ENCODE data around the gene TCHH.
"Not testable (repeated sequence)": the region's sequence is repeated elsewhere in the genome, so short reads cannot be mapped to it uniquely, and the experiment has no call there.

TCHH gene, protein sequence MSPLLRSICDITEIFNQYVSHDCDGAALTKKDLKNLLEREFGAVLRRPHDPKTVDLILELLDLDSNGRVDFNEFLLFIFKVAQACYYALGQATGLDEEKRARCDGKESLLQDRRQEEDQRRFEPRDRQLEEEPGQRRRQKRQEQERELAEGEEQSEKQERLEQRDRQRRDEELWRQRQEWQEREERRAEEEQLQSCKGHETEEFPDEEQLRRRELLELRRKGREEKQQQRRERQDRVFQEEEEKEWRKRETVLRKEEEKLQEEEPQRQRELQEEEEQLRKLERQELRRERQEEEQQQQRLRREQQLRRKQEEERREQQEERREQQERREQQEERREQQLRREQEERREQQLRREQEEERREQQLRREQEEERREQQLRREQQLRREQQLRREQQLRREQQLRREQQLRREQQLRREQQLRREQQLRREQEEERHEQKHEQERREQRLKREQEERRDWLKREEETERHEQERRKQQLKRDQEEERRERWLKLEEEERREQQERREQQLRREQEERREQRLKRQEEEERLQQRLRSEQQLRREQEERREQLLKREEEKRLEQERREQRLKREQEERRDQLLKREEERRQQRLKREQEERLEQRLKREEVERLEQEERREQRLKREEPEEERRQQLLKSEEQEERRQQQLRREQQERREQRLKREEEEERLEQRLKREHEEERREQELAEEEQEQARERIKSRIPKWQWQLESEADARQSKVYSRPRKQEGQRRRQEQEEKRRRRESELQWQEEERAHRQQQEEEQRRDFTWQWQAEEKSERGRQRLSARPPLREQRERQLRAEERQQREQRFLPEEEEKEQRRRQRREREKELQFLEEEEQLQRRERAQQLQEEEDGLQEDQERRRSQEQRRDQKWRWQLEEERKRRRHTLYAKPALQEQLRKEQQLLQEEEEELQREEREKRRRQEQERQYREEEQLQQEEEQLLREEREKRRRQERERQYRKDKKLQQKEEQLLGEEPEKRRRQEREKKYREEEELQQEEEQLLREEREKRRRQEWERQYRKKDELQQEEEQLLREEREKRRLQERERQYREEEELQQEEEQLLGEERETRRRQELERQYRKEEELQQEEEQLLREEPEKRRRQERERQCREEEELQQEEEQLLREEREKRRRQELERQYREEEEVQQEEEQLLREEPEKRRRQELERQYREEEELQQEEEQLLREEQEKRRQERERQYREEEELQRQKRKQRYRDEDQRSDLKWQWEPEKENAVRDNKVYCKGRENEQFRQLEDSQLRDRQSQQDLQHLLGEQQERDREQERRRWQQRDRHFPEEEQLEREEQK (N-terminal part only)

DNA sequence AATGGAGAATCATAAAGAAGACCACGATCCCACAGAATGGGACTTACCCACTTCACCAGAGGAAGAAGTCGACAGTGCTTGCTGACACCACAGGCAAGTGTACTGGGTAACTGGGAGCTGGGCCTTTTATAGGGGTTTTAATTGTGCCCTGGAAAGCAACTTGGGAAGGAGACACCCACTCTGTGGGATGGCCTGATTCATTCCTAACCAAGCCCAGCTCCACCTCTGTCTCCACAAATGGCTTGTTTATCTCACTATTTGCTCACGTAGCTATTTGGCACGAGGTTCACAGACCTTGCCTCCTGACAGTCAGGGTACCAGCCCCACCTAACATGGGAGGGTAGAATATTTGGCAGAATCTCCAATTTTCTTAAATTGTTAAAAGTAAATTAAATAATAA lies at the start of gene TCHH:
Gene TCHH, minus strand, starts transcription at position 101 of the 400 bp plus-strand sequence. CDS start 1,364 bp downstream, outside the sequence.
- Mint-ChIP-seq H3K36me3 (no peaks in the 10 kb centered on the region), H3K4me1 (no peaks in the 10 kb centered on the region), H3K4me3 (no peak within 1 kb of the TSS), H3K27ac (no peak within 1 kb of the TSS), H3K9me3 (no peaks in the 10 kb centered on the region), H3K27me3 (peaks cover 31% of the 10 kb centered on the region)
- no peak for ATAC-seq

DNA sequence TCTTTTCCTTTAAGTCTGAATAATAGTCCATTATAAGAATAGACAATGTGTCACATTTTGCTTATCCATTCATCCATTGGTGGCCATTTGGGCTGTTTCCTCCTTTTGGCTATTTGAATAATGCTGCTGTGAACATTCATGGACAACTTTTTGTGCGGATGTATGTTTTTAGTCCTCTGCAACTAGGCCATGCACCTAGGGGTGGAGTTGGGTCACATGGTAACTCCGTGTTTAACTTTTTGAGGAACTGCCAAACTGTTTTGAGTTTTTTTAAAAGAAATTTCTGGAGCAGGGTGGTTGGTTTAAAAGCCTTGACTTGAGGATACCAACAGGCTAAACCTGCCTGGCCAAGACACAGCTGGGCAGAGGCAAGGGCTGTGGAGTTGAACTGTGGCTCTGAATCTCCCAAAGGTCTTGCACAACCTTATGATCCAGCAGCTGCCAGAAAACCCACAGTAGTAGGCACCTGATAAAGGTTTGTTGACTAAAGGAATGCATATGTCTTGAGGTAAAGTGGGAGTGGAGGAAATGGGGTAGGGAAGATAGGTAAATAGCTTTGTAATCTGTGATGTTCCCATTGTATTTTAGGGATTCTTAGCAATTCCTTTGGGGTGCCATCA lies 49.4 kb upstream of the TCHH start:
- ATAC-seq: no peak
- H3K36me3 Mint-ChIP-seq: no peaks in the 10 kb centered on the region

DNA sequence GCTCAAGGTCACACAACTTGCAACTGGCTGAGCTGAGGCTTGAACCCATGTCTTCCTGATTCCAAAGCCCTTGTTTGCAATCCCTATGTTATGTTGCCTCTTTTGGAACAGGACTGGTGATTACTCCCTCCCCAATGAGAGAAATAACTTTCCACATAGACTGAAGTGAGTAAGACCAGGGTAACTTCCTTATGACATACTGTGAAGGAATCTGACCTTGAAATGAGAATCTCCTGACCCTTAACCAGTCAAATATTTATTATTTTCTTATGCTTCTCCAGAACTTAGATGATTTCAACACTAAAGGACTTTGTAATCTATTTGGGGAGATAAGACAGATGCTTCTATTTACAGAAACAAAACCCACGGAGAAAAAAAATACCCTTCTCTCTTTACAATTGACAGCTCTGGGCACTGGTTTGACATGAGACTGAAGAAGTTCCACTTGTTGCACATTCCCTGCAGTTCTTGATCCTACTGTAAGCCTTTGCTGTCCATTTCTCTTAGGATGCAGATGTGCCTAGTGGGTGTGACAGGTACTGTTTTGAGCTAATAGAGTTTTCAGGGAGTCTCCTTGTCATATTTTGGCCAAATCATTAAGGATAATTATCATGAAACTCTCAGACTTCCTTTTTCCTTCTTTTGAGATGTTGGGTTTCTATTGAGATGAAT lies 47.7 kb upstream of the TCHH start:
- no peak for ATAC-seq
- Mint-ChIP-seq H3K27me3 (peaks cover 29% of the 10 kb centered on the region), H3K27ac (no peak overlapping the region)

More for the DNA sequence above, 49.4 kb upstream of the TCHH start:
- H3K27ac Mint-ChIP-seq: no peak overlapping the region
- no peak overlapping the region for H3K4me3 Mint-ChIP-seq
- H3K27me3 Mint-ChIP-seq: peaks cover 40% of the 10 kb centered on the region
- peaks cover 28% of the 10 kb centered on the region for H3K4me1 Mint-ChIP-seq
- no peaks in the 10 kb centered on the region for H3K9me3 Mint-ChIP-seq

DNA sequence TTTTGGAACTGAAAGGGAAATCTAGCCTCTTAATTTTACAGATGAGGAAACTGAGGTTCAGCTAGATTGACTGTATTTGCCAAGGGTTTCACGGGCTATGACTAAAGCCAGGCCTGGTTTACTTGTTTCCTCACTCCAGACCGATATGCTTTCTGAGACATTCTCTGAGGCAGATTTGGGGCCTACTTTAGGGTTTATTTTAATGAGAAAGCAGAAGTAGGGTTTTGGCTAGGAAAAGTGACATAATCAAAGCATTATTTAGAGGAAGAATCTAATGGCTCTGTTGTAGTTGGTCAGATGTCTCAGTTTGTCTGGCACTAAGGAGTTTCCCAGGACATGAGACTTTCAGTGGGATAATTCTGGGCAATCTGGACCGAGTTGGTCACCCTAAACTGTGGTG lies 45.3 kb upstream of the TCHH start:
- no peak overlapping the region for H3K4me3 Mint-ChIP-seq
- H3K4me1 Mint-ChIP-seq: peaks cover 22% of the 10 kb centered on the region
- H3K9me3 Mint-ChIP-seq: no peaks in the 10 kb centered on the region
- peaks cover 5% of the 10 kb centered on the region for H3K27me3 Mint-ChIP-seq
- H3K27ac Mint-ChIP-seq: no peak overlapping the region
- peak; percentile 43 for ATAC-seq
- H3K36me3 Mint-ChIP-seq: no peaks in the 10 kb centered on the region

More for the DNA sequence above, 47.7 kb upstream of the TCHH start:
- no peaks in the 10 kb centered on the region for H3K36me3 Mint-ChIP-seq
- H3K9me3 Mint-ChIP-seq: no peaks in the 10 kb centered on the region
- H3K4me3 Mint-ChIP-seq: no peak overlapping the region
- peaks cover 28% of the 10 kb centered on the region for H3K4me1 Mint-ChIP-seq

DNA sequence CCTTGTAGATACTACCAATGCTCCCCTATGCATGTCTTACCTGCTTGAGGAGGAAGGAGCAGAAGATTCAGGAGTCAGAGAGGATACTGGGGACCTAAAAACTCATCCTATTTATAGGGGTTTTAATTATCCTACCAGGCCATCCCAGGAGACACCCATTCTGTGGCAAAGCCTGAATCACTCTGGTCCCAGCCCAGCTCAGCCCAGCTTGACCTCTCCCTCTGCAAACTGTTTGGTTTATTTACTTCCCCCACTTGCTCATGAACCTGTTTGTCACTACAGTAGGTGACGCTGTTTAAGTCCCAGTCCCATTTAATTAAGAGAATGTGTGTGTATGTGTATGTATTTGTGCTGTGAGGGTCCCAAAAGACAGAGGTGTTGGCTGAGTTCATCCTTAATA lies 43.9 kb upstream of the TCHH start, which contains the start of gene RPTN:
Gene RPTN, minus strand, starts transcription at position 85 of the 400 bp plus-strand sequence. CDS start 1,339 bp downstream, outside the sequence.
- no peaks in the 10 kb centered on the region for H3K36me3 Mint-ChIP-seq
- H3K27ac Mint-ChIP-seq: no peak within 1 kb of the TSS
- peaks cover 16% of the 10 kb centered on the region for H3K4me1 Mint-ChIP-seq
- H3K4me3 Mint-ChIP-seq: no peak within 1 kb of the TSS
- ATAC-seq: no peak
- H3K9me3 Mint-ChIP-seq: no peaks in the 10 kb centered on the region
- no peaks in the 10 kb centered on the region for H3K27me3 Mint-ChIP-seq

DNA sequence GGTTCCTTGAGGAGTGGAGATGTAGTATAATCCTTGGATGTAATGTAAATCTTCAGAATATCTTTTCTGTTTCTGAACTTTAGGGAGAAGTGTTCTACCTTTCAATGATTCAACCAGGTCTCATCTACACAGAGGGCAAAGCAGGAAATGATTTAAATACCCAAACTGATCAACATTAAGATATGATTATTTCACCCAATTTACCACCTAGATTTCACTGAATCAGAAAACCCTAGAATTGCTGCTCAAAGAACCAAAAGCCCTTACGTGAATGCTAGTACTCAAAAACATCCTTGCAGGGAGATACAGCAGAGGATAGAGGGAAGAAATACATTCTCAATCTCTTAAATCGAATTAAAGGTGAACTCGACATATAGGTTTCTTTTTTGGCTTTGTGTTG lies 38.8 kb upstream of the TCHH start:
- ATAC-seq: no peak

DNA sequence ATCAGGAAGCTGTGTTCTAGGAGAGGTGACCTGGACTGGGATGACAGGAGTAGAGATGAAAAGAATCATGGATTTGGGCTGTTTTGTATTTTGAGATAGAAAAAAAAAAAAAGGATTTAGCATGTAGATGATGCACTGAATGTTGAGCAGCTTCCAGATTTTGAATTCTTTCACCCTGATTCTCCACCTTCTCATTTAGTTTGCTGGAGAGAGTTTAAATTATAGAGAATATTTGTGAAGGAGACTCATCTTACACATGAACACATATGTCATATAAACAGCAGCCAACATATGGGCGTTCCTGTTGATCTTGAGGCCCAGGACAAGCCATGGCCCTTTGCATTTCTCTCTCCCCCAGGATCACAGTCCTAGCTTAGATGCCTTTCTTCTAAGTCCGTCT lies 36.4 kb upstream of the TCHH start:
- H3K4me3 Mint-ChIP-seq: no peak overlapping the region
- no peaks in the 10 kb centered on the region for H3K36me3 Mint-ChIP-seq
- peaks cover 12% of the 10 kb centered on the region for H3K9me3 Mint-ChIP-seq
- no peak overlapping the region for H3K27ac Mint-ChIP-seq
- no peaks in the 10 kb centered on the region for H3K4me1 Mint-ChIP-seq
- ATAC-seq: no peak
- peaks cover 2% of the 10 kb centered on the region for H3K27me3 Mint-ChIP-seq

More for the DNA sequence above, 38.8 kb upstream of the TCHH start:
- H3K9me3 Mint-ChIP-seq: peaks cover 5% of the 10 kb centered on the region
- no peaks in the 10 kb centered on the region for H3K4me1 Mint-ChIP-seq
- H3K36me3 Mint-ChIP-seq: no peaks in the 10 kb centered on the region
- H3K27me3 Mint-ChIP-seq: no peaks in the 10 kb centered on the region
- no peak overlapping the region for H3K4me3 Mint-ChIP-seq
- no peak overlapping the region for H3K27ac Mint-ChIP-seq

DNA sequence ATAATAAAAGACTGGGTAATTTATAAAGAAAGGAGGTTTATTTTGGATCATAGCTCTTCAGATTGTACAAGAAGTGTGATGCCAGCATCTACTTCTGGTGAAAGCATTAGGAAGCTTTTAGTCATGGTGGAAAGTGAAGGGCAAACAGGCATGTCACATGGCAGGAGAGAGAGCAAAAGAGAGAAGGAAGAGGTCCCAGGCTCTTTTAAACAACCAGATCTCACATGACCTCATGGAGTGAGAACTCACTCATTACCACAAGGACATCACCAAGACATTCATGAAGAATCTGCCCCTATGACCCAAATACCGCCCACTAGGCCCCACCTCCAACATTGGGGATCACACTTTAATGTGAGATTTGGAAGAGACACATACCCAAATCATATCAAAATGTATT lies 33.7 kb upstream of the TCHH start:
- no peaks in the 10 kb centered on the region for H3K36me3 Mint-ChIP-seq
- H3K4me1 Mint-ChIP-seq: no peaks in the 10 kb centered on the region
- no peak overlapping the region for H3K27ac Mint-ChIP-seq
- peaks cover 20% of the 10 kb centered on the region for H3K9me3 Mint-ChIP-seq
- no peak overlapping the region for H3K4me3 Mint-ChIP-seq
- H3K27me3 Mint-ChIP-seq: peaks cover 19% of the 10 kb centered on the region
- no peak for ATAC-seq

DNA sequence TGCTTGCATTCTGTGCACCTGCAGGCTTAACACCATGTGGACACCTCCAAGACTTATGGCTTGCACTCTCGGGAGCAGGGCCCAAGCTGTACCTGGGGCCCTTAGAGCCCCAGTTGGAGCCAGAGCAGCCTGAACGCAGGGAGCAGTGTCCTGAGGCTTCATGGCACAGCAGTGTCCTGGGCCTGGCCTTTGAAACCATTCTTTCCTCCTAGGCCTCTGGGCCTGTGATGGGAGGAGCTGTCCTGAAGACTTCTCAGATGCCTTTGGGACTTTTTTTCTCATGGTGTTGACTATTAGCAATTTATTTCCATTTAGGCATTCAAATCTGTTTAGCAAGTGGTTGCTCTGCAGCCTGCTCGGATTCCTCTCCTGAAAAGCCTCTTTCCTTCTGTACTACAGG lies 32.8 kb upstream of the TCHH start:
- H3K27me3 Mint-ChIP-seq: peaks cover 27% of the 10 kb centered on the region

DNA sequence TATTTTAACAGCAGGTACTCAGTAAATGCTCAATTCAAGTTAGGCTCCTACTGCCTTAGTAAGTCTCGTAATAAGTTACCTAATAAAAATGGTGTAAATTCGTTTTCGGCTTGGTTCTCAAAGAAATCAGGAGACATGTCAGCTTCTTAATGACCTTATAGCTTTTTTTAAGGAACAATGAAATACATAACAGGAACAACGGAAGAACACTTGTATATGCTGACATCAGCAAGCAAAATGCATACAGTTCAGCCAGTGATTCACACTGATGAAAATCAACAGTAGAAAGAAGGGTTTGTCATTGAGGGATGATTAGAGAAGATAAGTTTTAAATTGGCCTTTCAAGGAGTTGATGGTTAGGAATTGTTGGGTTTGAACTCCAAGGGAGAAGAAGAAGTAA lies 30.5 kb upstream of the TCHH start:
- Mint-ChIP-seq H3K27me3 (peaks cover 35% of the 10 kb centered on the region), H3K4me1 (no peaks in the 10 kb centered on the region), H3K4me3 (no peak overlapping the region), H3K27ac (no peak overlapping the region), H3K36me3 (no peaks in the 10 kb centered on the region), H3K9me3 (peaks cover 20% of the 10 kb centered on the region)
- no peak for ATAC-seq

More for the DNA sequence above, 32.8 kb upstream of the TCHH start:
- Mint-ChIP-seq H3K27ac (no peak overlapping the region), H3K4me1 (no peaks in the 10 kb centered on the region), H3K4me3 (no peak overlapping the region), H3K9me3 (peaks cover 20% of the 10 kb centered on the region), H3K36me3 (no peaks in the 10 kb centered on the region)
- ATAC-seq: no peak

DNA sequence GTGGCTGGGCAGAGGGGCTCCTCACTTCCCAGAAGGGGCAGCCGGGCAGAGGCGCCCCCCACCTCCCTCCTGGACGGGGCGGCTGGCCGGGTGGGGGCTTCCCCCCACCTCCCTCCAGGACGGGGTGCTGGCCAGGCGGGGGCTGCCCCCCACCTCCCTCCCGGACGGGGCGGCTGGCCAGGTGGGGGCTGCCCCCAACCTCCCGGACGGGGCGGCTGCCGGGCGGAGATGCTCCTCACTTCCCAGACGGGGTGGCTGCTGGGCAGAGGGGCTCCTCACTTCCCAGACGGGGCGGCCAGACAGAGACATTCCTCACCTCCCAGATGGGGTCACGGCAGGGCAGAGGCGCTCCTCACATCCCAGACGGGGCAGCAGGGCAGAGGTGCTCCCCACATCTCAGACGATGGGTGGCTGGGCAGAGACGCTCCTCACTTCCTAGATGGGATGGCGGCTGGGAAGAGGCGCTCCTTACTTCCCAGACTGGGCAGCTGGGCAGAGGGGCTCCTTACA lies 29.5 kb upstream of the TCHH start:
- H3K4me3 Mint-ChIP-seq, ATAC-seq, H3K36me3 Mint-ChIP-seq, H3K27ac Mint-ChIP-seq, H3K4me1 Mint-ChIP-seq: not testable (repeated sequence)
- Mint-ChIP-seq H3K27me3 (peaks cover 42% of the 10 kb centered on the region), H3K9me3 (peaks cover 20% of the 10 kb centered on the region)

DNA sequence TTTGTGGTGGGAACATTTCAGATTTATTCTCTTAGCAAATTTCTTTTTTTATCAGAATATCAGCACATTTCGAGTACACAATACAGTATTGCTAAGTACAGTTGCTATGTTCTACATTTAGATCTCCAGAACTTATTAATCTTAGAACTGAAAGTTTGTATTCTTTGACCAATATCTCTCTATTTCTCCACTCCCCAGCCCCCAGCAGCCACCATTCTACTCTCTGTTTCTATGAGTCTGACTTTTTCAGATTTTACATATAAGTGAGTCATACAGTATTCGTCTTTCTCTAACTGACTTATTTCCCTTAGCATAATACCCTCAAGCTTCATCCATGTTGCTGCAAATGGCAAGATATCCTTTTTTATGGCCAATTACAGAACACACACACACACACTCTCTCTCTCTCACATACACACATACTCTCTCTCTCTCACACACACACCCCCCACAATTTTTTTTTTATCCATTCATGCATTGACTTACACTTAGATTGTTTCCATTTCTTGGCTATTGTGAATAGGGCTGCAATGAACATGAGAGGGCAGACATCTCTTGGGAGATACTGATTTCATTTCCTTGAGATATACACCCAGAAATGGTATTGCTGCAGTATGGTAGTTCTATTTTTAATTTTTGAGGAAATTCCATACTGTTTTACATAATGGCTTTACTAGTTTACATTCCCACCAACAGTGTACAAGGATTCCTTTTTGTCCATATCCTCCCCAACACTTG lies 28.1 kb upstream of the TCHH start:
- Mint-ChIP-seq H3K27ac (no peak overlapping the region), H3K9me3 (peaks cover 8% of the 10 kb centered on the region), H3K36me3 (no peaks in the 10 kb centered on the region), H3K4me1 (no peaks in the 10 kb centered on the region), H3K27me3 (peaks cover 47% of the 10 kb centered on the region), H3K4me3 (no peak overlapping the region)
- ATAC-seq: no peak

DNA sequence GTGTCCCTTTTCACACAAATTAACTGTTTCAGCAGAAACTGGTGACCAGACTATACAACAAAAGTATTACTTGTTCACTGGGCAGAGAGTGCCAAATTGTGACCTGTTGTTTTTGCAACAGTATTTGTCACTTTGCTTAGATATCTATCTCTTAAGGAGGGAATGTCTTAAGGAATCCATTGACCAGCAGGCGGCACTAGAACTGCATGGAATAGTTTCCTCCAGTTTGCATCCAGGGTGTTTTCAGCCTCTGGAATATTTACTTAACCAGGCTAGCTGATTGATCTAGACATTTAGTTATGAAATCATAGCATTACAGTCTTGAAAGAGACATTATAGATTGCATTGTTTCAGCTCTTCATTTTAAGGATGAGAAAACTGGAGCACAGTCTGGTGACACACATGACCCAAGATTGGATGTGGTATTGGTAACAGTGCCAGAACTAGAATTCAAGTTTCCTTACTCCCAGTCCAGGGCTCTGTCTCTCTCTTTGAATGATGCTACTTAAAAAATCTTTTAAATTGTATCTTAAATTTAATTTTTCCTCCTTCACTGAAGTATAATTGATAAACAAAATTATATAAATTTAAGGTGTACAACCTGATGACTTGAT lies 26.8 kb upstream of the TCHH start:
- Mint-ChIP-seq H3K4me1 (no peaks in the 10 kb centered on the region), H3K36me3 (no peaks in the 10 kb centered on the region), H3K4me3 (no peak overlapping the region), H3K27ac (no peak overlapping the region), H3K9me3 (peaks cover 8% of the 10 kb centered on the region), H3K27me3 (peaks cover 47% of the 10 kb centered on the region)
- no peak for ATAC-seq

Data from stimulated activated memory B cell treated with anti-CD40 and anti-IgM and Interleukin-4, amounts not matched to agents 10 μg/mL and 1 μg/mL and 100 μg/mL, for 72 hours (primary cell).